IMR-90 (cell line): ENCODE data around the gene CD72. TPM values are rescaled to one million over a fixed set of nuclear protein-coding genes. Genes with fewer than 3 reads are reported as not detected.

ENCODE experiments used
- ATAC-seq: fragments of 200-7000 bp; cut with Tn5 transposase; 2 replicates; pipeline ENCODE4 v1.9.1; 2020; ENCODE audit warnings: low read depth, mild to moderate bottlenecking, moderate library complexity
- BruUV-seq: library from RNA; stranded (reverse); fragments of 400-500 nt; replicated peaks from 2 replicates; lab custom pipeline; 2021; lab: Mats Ljungman, UMichigan
- CTCF ChIA-PET: fragments of 300-600 bp; formaldehyde crosslinking; extraction: SDS; loops from one replicate; lab custom pipeline; 2021; ENCODE audit warnings: antibody characterized with exemption; lab: Yijun Ruan, JAX
- POLR2A ChIA-PET: fragments of 300-600 bp; sonication (Branson Sonifier 250); formaldehyde crosslinking; loops from one replicate; lab custom pipeline; 2022; ENCODE audit warnings: antibody characterized with exemption; ENCODE audit not compliant: unreplicated experiment; lab: Charles Lee
- DNase-seq: peaks from one replicate; pipeline ENCODE4 v3.0.0; 2013
- H2AFZ ChIP-seq: replicated peaks from 2 replicates; pipeline ENCODE3; 2013; ENCODE audit warnings: low read length, mild to moderate bottlenecking; ENCODE audit not compliant: poor library complexity
- H2AK5ac ChIP-seq: 2 replicates; pipeline ENCODE4 v1.6.1; 2013; ENCODE audit warnings: low read depth, low read length, inconsistent platforms
- H2AK9ac ChIP-seq: replicated peaks from 2 replicates; pipeline ENCODE3; 2013; ENCODE audit warnings: mild to moderate bottlenecking, low read depth, low read length, moderate library complexity; ENCODE audit not compliant: poor library complexity
- H2BK120ac ChIP-seq: 2 replicates; pipeline ENCODE4 v1.6.1; 2013; ENCODE audit warnings: low read depth, low read length, inconsistent platforms
- H2BK15ac ChIP-seq: 3 replicates; pipeline ENCODE4 v1.6.1; 2013; ENCODE audit warnings: low read depth, low read length, inconsistent platforms
- H2BK20ac ChIP-seq: 2 replicates; pipeline ENCODE4 v1.6.1; 2013; ENCODE audit warnings: low read depth, mild to moderate bottlenecking, inconsistent platforms, low read length, moderate library complexity
- H2BK5ac ChIP-seq: 2 replicates; pipeline ENCODE4 v1.6.1; 2013; ENCODE audit warnings: mild to moderate bottlenecking, low read depth, low read length, inconsistent platforms; ENCODE audit not compliant: poor library complexity, severe bottlenecking
- H3K14ac ChIP-seq: replicated peaks from 2 replicates; pipeline ENCODE4 v1.6.1; 2013; ENCODE audit warnings: low read depth, low read length, inconsistent platforms
- H3K18ac ChIP-seq: 2 replicates; pipeline ENCODE4 v1.6.1; 2013; ENCODE audit warnings: low read depth, low read length, control low read depth
- H3K23ac ChIP-seq: 2 replicates; pipeline ENCODE4 v1.6.1; 2013; ENCODE audit warnings: low read depth, low read length, inconsistent platforms
- H3K27ac ChIP-seq: 2 replicates; pipeline ENCODE4 v1.5.1; 2013; ENCODE audit warnings: mild to moderate bottlenecking, control low read depth, low read length; ENCODE audit not compliant: insufficient read depth
- H3K27me3 ChIP-seq: 2 replicates; pipeline ENCODE4 v1.6.1; 2013; ENCODE audit warnings: low read length; ENCODE audit not compliant: control insufficient read depth, insufficient read depth
- H3K36me3 ChIP-seq: 2 replicates; pipeline ENCODE4 v1.6.1; 2013; ENCODE audit warnings: low read length, mixed read lengths; ENCODE audit not compliant: control insufficient read depth, insufficient read depth
- H3K4ac ChIP-seq: 2 replicates; pipeline ENCODE4 v1.6.1; 2013; ENCODE audit warnings: low read depth, low read length, inconsistent platforms
- H3K4me1 ChIP-seq: 2 replicates; pipeline ENCODE4 v1.6.1; 2013; ENCODE audit warnings: low read length, mixed read lengths; ENCODE audit not compliant: control insufficient read depth, insufficient read depth
- H3K4me2 ChIP-seq: 2 replicates; pipeline ENCODE4 v1.6.1; 2013; ENCODE audit warnings: low read depth, mild to moderate bottlenecking, control low read depth, low read length, moderate library complexity
- H3K4me3 ChIP-seq: 2 replicates; pipeline ENCODE4 v1.5.1; 2013; ENCODE audit warnings: low read depth, mild to moderate bottlenecking, control low read depth, low read length, moderate library complexity; ENCODE audit not compliant: insufficient read depth
- H3K56ac ChIP-seq: 2 replicates; pipeline ENCODE4 v1.6.1; 2013; ENCODE audit warnings: low read length, inconsistent platforms; ENCODE audit not compliant: insufficient read depth; ENCODE audit errors: extremely low read depth
- H3K79me1 ChIP-seq, 2 experiments: 2 replicates each; pipeline ENCODE4 v1.6.1; 2013; ENCODE audit warnings: low read length in 2 of 2, inconsistent platforms in 1 of 2, low read depth in 1 of 2
- H3K9ac ChIP-seq: 2 replicates; pipeline ENCODE4 v1.6.1; 2013; ENCODE audit warnings: low read depth, low read length, control low read depth
- H3K9me1 ChIP-seq: 2 replicates; pipeline ENCODE4 v1.6.1; 2013; ENCODE audit warnings: low read length, inconsistent platforms; ENCODE audit not compliant: insufficient read depth
- H3K9me3 ChIP-seq: 2 replicates; pipeline ENCODE4 v1.6.1; 2013; ENCODE audit warnings: low read length; ENCODE audit not compliant: control insufficient read depth, insufficient read depth
- H4K20me1 ChIP-seq: 2 replicates; pipeline ENCODE4 v1.6.1; 2013; ENCODE audit warnings: low read length, inconsistent platforms; ENCODE audit not compliant: insufficient read depth
- H4K5ac ChIP-seq: 2 replicates; pipeline ENCODE4 v1.6.1; 2013; ENCODE audit warnings: mild to moderate bottlenecking, low read depth, low read length, control low read depth
- H4K8ac ChIP-seq, 2 experiments: 2 replicates each; pipeline ENCODE4 v1.6.1; 2013; ENCODE audit warnings: low read depth in 2 of 2, low read length in 2 of 2, control low read depth in 1 of 2, inconsistent platforms in 1 of 2
- H4K91ac ChIP-seq: 2 replicates; pipeline ENCODE4 v1.6.1; 2013; ENCODE audit warnings: low read depth, low read length, inconsistent platforms; ENCODE audit not compliant: insufficient read depth
- CEBPB ChIP-seq: IDR thresholded peaks from 2 replicates; pipeline ENCODE4 v1.6.1; 2012; ENCODE audit warnings: low read depth, low read length, improper control_type of control experiment
- ELK1 ChIP-seq: fragments of 150-350 bp; IDR thresholded peaks from 2 replicates; pipeline ENCODE4 v1.6.1; 2016; ENCODE audit warnings: low read depth, mild to moderate bottlenecking, low read length, moderate library complexity, borderline replicate concordance
- MAFK ChIP-seq: IDR thresholded peaks from 2 replicates; pipeline ENCODE4 v1.6.1; 2012; ENCODE audit warnings: low read depth, low read length, improper control_type of control experiment
- POLR2A ChIP-seq: IDR thresholded peaks from 2 replicates; pipeline ENCODE4 v1.6.1; 2012; ENCODE audit warnings: mild to moderate bottlenecking, low read depth, low read length
- RAD21 ChIP-seq: IDR thresholded peaks from 2 replicates; pipeline ENCODE4 v1.6.1; 2012; ENCODE audit warnings: low read length, improper control_type of control experiment
- SMC3 ChIP-seq: fragments of 150-350 bp; IDR thresholded peaks from 2 replicates; pipeline ENCODE4 v1.6.1; 2016; ENCODE audit warnings: low read depth, mild to moderate bottlenecking, antibody characterized with exemption, low read length, moderate library complexity
- WGBS, 2 experiments: methylation state at CpG; one replicate each; pipeline versions ENCODE4 v1.1.5 to v1.1.7; 2013; ENCODE audit warnings: missing lambda C conversion rate in 2 of 2; ENCODE audit not compliant: insufficient read length in 1 of 2; ENCODE audit errors: extremely low coverage in 2 of 2; 5-methylcytosine and 5-hydroxymethylcytosine counted together
- dilution Hi-C: fragments of 300-500 bp; cut with HindIII; formaldehyde crosslinking; loops from one replicate; pipeline ENCODE4 v1.14.3; 2018; ENCODE audit warnings: low sequenced_read_pairs; ENCODE audit not compliant: unreplicated experiment
- in situ Hi-C: fragments of 300-500 bp; cut with MboI; formaldehyde crosslinking; loops from 3 replicates; pipeline ENCODE4 v1.14.3; 2019; ENCODE audit warnings: low sequenced_read_pairs, inconsistent platforms, mixed read lengths
- intact Hi-C: fragments of 100-400 bp; cut with micrococcal nuclease; formaldehyde crosslinking; loops from 2 replicates; pipeline ENCODE4 v1.10.0; 2022
- polyA plus RNA-seq, 3 experiments: library from polyadenylated mRNA; depleted of rRNA; stranded (reverse); fragments of >200 nt; gene quantifications; 2 replicates each; pipeline ENCODE4 v1.2.3, GENCODE V29; 2012; ENCODE audit warnings: low replicate concordance in 1 of 3
- total RNA-seq: library from RNA; depleted of rRNA; stranded (reverse); fragments of >200 nt; gene quantifications from 2 replicates; pipeline ENCODE4 v1.2.3, GENCODE V29; 2012

CD72 gene
- total and polyA plus RNA-seq, 2 of the 4 experiments (the other 2 are of a cell fraction), result 0.36 to 0.58 TPM

- Histone ChIP-seq H3K79me1 (no peaks in the 10 kb centered on the region), H2BK20ac (no peak overlapping the region)
- CTCF ChIA-PET, result interaction anchor here (0.8 kb wide), 1 partner anchor 17 kb away, joined by 3 read pairs; no protein-coding TSS in a partner anchor
Measured at GRCh38 chr9:35570709-35571504, 47.3 kb downstream of the CD72 start.

More at GRCh38 chr9:35570709-35571504, 47.3 kb downstream of the CD72 start:
- no peak overlapping the region for H2BK15ac ChIP-seq
- no peak overlapping the region for H2BK5ac ChIP-seq
- H2AK5ac ChIP-seq, result no peak overlapping the region
- no peaks in the 10 kb centered on the region for H3K9me3 ChIP-seq
- H2AFZ ChIP-seq, result no peak overlapping the region
- no peak overlapping the region for H4K91ac ChIP-seq
- no peak overlapping the region for H2AK9ac ChIP-seq
- ATAC-seq (no peak), DNase-seq (no peak)
- BruUV-seq, result no TSS peak
- no peak overlapping the region for H3K23ac ChIP-seq
- H3K14ac ChIP-seq, result no peak overlapping the region
- intact Hi-C loops (no loop called here), in situ Hi-C loops (no loop called here), dilution Hi-C loops (no loop called here)
- WGBS, 2 experiments, result no CpG with 5 or more reads among the region's 6 CpGs
- H2BK120ac ChIP-seq, result no peak overlapping the region
- no peaks in the 10 kb centered on the region for H4K20me1 ChIP-seq
- no peak overlapping the region for H4K5ac ChIP-seq
- H3K36me3 ChIP-seq, result no peaks in the 10 kb centered on the region
- H3K4me1 ChIP-seq, result no peaks in the 10 kb centered on the region
- POLR2A ChIA-PET, result no interaction called here
- TF ChIP-seq POLR2A (no peak), RAD21 (no peak), CEBPB (peak; percentile 57), MAFK (no peak), SMC3 (no peak), ELK1 (no peak)
- H3K56ac ChIP-seq, result no peak overlapping the region
- no peak overlapping the region for H3K9ac ChIP-seq
- H3K9me1 ChIP-seq, result no peaks in the 10 kb centered on the region
- no peak overlapping the region for H3K4me2 ChIP-seq
- no peak overlapping the region for H3K27ac ChIP-seq
- peaks cover 8% of the 10 kb centered on the region for H3K27me3 ChIP-seq
- no peak overlapping the region for H4K8ac ChIP-seq
- H3K18ac ChIP-seq, result no peak overlapping the region
- H3K4ac ChIP-seq, result no peak overlapping the region
- no peak overlapping the region for H3K4me3 ChIP-seq
